IMR-90 (cell line): Measurements from ENCODE around the gene RNF213.
"Not testable (repeated sequence)": the region's sequence is repeated elsewhere in the genome, so short reads cannot be mapped to it uniquely, and the experiment has no call there.

Experiments
- BHLHE40 ChIP-seq: fragments of 150-350 bp; IDR thresholded peaks from 2 replicates; pipeline ENCODE4 v1.6.1; 2016; ENCODE audit warnings: mild to moderate bottlenecking, low read depth, low read length
- CEBPB ChIP-seq: IDR thresholded peaks from 2 replicates; pipeline ENCODE4 v1.6.1; 2012; ENCODE audit warnings: low read depth, low read length, improper control_type of control experiment
- FOS ChIP-seq: fragments of 150-350 bp; IDR thresholded peaks from 2 replicates; pipeline ENCODE4 v1.6.1; 2016; ENCODE audit warnings: low read depth, low read length
- MAFK ChIP-seq: IDR thresholded peaks from 2 replicates; pipeline ENCODE4 v1.6.1; 2012; ENCODE audit warnings: low read depth, low read length, improper control_type of control experiment
- MXI1 ChIP-seq: IDR thresholded peaks from 2 replicates; pipeline ENCODE4 v1.6.1; 2012; ENCODE audit warnings: low read depth, mild to moderate bottlenecking, low read length, moderate library complexity, borderline replicate concordance
- POLR2A ChIP-seq: IDR thresholded peaks from 2 replicates; pipeline ENCODE4 v1.6.1; 2012; ENCODE audit warnings: mild to moderate bottlenecking, low read depth, low read length
- RAD21 ChIP-seq: IDR thresholded peaks from 2 replicates; pipeline ENCODE4 v1.6.1; 2012; ENCODE audit warnings: low read length, improper control_type of control experiment
- RCOR1 ChIP-seq: IDR thresholded peaks from 2 replicates; pipeline ENCODE4 v1.6.1; 2012; ENCODE audit warnings: mild to moderate bottlenecking, low read length, improper control_type of control experiment; ENCODE audit not compliant: insufficient replicate concordance
- RFX5 ChIP-seq: IDR thresholded peaks from 2 replicates; pipeline ENCODE4 v1.8.0; 2012; ENCODE audit warnings: low read depth, mild to moderate bottlenecking, low read length, moderate library complexity
- SMC3 ChIP-seq: fragments of 150-350 bp; IDR thresholded peaks from 2 replicates; pipeline ENCODE4 v1.6.1; 2016; ENCODE audit warnings: low read depth, mild to moderate bottlenecking, antibody characterized with exemption, low read length, moderate library complexity
- TF ChIP-seq, protein P1 (sequence below): conservative IDR thresholded peaks from 2 replicates; pipeline ENCODE4 v1.5.1; 2012; ENCODE audit warnings: mild to moderate bottlenecking, low read depth, low read length, improper control_type of control experiment
- TF ChIP-seq, protein P2 (sequence below): fragments of 150-350 bp; IDR thresholded peaks from 2 replicates; pipeline ENCODE4 v1.6.1; 2017; ENCODE audit warnings: mild to moderate bottlenecking, antibody characterized with exemption, low read length, low read depth

DNA sequence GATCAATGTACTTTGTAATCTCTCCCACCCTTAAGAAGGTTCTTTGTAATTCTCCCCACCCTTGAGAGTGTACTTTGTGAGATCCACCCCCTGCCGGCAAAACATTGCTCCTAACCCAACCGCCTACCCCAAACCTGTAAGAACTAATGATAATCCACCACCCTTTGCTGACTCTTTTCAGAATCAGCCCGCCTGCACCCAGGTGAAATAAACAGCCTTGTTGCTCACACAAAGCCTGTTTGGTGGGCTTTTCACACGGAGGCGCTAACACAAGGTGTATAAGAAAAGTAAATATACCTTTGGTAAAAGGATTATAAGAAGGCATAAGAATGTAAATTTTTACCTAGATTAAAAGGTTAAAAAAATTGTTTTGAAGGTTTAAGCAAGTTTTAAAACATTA is 147.3 kb downstream of the RNF213 start:
- TF ChIP-seq MXI1, POLR2A, FOS, CEBPB, BHLHE40, RAD21, SMC3, RCOR1, MAFK, RFX5: not testable (repeated sequence)
- TF ChIP-seq, protein P1, sequence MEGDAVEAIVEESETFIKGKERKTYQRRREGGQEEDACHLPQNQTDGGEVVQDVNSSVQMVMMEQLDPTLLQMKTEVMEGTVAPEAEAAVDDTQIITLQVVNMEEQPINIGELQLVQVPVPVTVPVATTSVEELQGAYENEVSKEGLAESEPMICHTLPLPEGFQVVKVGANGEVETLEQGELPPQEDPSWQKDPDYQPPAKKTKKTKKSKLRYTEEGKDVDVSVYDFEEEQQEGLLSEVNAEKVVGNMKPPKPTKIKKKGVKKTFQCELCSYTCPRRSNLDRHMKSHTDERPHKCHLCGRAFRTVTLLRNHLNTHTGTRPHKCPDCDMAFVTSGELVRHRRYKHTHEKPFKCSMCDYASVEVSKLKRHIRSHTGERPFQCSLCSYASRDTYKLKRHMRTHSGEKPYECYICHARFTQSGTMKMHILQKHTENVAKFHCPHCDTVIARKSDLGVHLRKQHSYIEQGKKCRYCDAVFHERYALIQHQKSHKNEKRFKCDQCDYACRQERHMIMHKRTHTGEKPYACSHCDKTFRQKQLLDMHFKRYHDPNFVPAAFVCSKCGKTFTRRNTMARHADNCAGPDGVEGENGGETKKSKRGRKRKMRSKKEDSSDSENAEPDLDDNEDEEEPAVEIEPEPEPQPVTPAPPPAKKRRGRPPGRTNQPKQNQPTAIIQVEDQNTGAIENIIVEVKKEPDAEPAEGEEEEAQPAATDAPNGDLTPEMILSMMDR, result not testable (repeated sequence)
- TF ChIP-seq, protein P2, sequence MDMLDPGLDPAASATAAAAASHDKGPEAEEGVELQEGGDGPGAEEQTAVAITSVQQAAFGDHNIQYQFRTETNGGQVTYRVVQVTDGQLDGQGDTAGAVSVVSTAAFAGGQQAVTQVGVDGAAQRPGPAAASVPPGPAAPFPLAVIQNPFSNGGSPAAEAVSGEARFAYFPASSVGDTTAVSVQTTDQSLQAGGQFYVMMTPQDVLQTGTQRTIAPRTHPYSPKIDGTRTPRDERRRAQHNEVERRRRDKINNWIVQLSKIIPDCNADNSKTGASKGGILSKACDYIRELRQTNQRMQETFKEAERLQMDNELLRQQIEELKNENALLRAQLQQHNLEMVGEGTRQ, result not testable (repeated sequence)
